Mucosa of rectum (tissue), 2 donors: Measurements from ENCODE around the gene LIMS1.

Experiments
- H3K27ac ChIP-seq, 2 donors: one replicate each; pipeline ENCODE4 v1.7.0; 2013; ENCODE audit warnings: inconsistent platforms in 2 of 2, low read depth in 2 of 2, low read length in 2 of 2
- H3K27me3 ChIP-seq, 2 donors: one replicate each; pipeline ENCODE4 v1.7.0; 2013; ENCODE audit warnings: low read length in 2 of 2; ENCODE audit not compliant: control insufficient read depth in 2 of 2, insufficient read depth in 2 of 2
- H3K36me3 ChIP-seq, 2 donors: one replicate each; pipeline ENCODE4 v1.7.0; 2013; ENCODE audit warnings: low read length in 2 of 2; ENCODE audit not compliant: control insufficient read depth in 2 of 2, insufficient read depth in 2 of 2
- H3K4me1 ChIP-seq, 2 donors: one replicate each; pipeline ENCODE4 v1.7.0; 2013; ENCODE audit warnings: low read length in 2 of 2, mild to moderate bottlenecking in 1 of 2; ENCODE audit not compliant: control insufficient read depth in 2 of 2, insufficient read depth in 2 of 2
- H3K4me3 ChIP-seq, 2 donors: one replicate each; pipeline ENCODE4 v1.7.0; 2013; ENCODE audit warnings: low read length in 2 of 2
- H3K9ac ChIP-seq, 2 donors: one replicate each; pipeline ENCODE4 v1.7.0; 2013; ENCODE audit warnings: low read length in 2 of 2, low read depth in 1 of 2, mild to moderate bottlenecking in 1 of 2
- H3K9me3 ChIP-seq, 2 donors: one replicate each; pipeline ENCODE4 v1.7.0; 2013; ENCODE audit warnings: low read length in 2 of 2; ENCODE audit not compliant: control insufficient read depth in 2 of 2
- donor health status: healthy.
- donor health status: Normal muscosa, but diverticular disease.

Gene LIMS1

GRCh38 chr2:108565778-108566375 is 31.6 kb downstream of the LIMS1 start:
- Histone ChIP-seq H3K9me3 (no peaks in the 10 kb centered on the region), H3K9ac (no peak overlapping the region), H3K4me1 (no peaks in the 10 kb centered on the region), H3K27me3 (no peaks in the 10 kb centered on the region), H3K36me3 (no peaks in the 10 kb centered on the region), H3K4me3 (no peak overlapping the region), H3K27ac (no peak overlapping the region)

GRCh38 chr2:108570416-108570815 is 36.1 kb downstream of the LIMS1 start:
- Histone ChIP-seq H3K27me3 (no peaks in the 10 kb centered on the region), H3K36me3 (no peaks in the 10 kb centered on the region), H3K9ac (no peak overlapping the region), H3K27ac (peak overlapping the region in 1 of 2 donors; percentile 11), H3K4me1 (no peaks in the 10 kb centered on the region), H3K9me3 (no peaks in the 10 kb centered on the region), H3K4me3 (no peak overlapping the region)

GRCh38 chr2:108571286-108571685 is 37.0 kb downstream of the LIMS1 start:
- Histone ChIP-seq H3K4me1 (no peaks in the 10 kb centered on the region), H3K4me3 (no peak overlapping the region), H3K36me3 (no peaks in the 10 kb centered on the region), H3K27ac (no peak overlapping the region), H3K9ac (no peak overlapping the region), H3K9me3 (no peaks in the 10 kb centered on the region), H3K27me3 (no peaks in the 10 kb centered on the region)

GRCh38 chr2:108573061-108573460 is 38.8 kb downstream of the LIMS1 start:
- Histone ChIP-seq H3K27ac (no peak overlapping the region), H3K36me3 (no peaks in the 10 kb centered on the region), H3K9me3 (no peaks in the 10 kb centered on the region), H3K9ac (no peak overlapping the region), H3K4me1 (no peaks in the 10 kb centered on the region), H3K27me3 (no peaks in the 10 kb centered on the region), H3K4me3 (no peak overlapping the region)

GRCh38 chr2:108574332-108574731 is 40.1 kb downstream of the LIMS1 start:
- Histone ChIP-seq H3K36me3 (no peaks in the 10 kb centered on the region), H3K4me1 (no peaks in the 10 kb centered on the region), H3K27me3 (no peaks in the 10 kb centered on the region), H3K9me3 (no peaks in the 10 kb centered on the region), H3K27ac (no peak overlapping the region), H3K9ac (no peak overlapping the region), H3K4me3 (no peak overlapping the region)

GRCh38 chr2:108575132-108575966 is 41.1 kb downstream of the LIMS1 start:
- Histone ChIP-seq H3K27ac (no peak overlapping the region), H3K4me1 (peaks cover 0 to 8% of the 10 kb centered on the region in 2 donors), H3K9me3 (no peaks in the 10 kb centered on the region), H3K4me3 (no peak overlapping the region), H3K36me3 (no peaks in the 10 kb centered on the region), H3K9ac (no peak overlapping the region), H3K27me3 (no peaks in the 10 kb centered on the region)

GRCh38 chr2:108577099-108577498 is 42.8 kb downstream of the LIMS1 start:
- H3K9ac ChIP-seq = no peak overlapping the region
- H3K36me3 ChIP-seq = no peaks in the 10 kb centered on the region
- H3K27me3 ChIP-seq = no peaks in the 10 kb centered on the region
- no peak overlapping the region for H3K27ac ChIP-seq
- H3K9me3 ChIP-seq = no peaks in the 10 kb centered on the region
- no peak overlapping the region for H3K4me3 ChIP-seq
- H3K4me1 ChIP-seq = peaks cover 0 to 8% of the 10 kb centered on the region in 2 donors

- Histone ChIP-seq H3K9ac (no peak overlapping the region), H3K27ac (peak overlapping the region in 1 of 2 donors; percentile 11), H3K4me1 (peaks cover 4 to 8% of the 10 kb centered on the region in 2 donors), H3K4me3 (no peak overlapping the region), H3K9me3 (no peaks in the 10 kb centered on the region), H3K27me3 (no peaks in the 10 kb centered on the region), H3K36me3 (no peaks in the 10 kb centered on the region)
Measured at GRCh38 chr2:108579623-108580022, 45.4 kb downstream of the LIMS1 start.

GRCh38 chr2:108580050-108580449 is 45.8 kb downstream of the LIMS1 start:
- no peaks in the 10 kb centered on the region for H3K9me3 ChIP-seq
- no peak overlapping the region for H3K4me3 ChIP-seq
- H3K9ac ChIP-seq = no peak overlapping the region
- no peaks in the 10 kb centered on the region for H3K36me3 ChIP-seq
- peak overlapping the region in 1 of 2 donors; percentile 11 for H3K27ac ChIP-seq
- H3K4me1 ChIP-seq = peaks cover 4 to 8% of the 10 kb centered on the region in 2 donors
- no peaks in the 10 kb centered on the region for H3K27me3 ChIP-seq

- Histone ChIP-seq H3K27me3 (no peaks in the 10 kb centered on the region), H3K4me1 (peaks cover 7 to 12% of the 10 kb centered on the region in 2 donors), H3K9ac (peak overlapping the region; percentile 14 to 34)
Measured at GRCh38 chr2:108583903-108584520, 49.7 kb downstream of the LIMS1 start.

More at GRCh38 chr2:108583903-108584520, 49.7 kb downstream of the LIMS1 start:
- no peaks in the 10 kb centered on the region for H3K9me3 ChIP-seq
- peak overlapping the region in 1 of 2 donors; percentile 51 for H3K4me3 ChIP-seq
- H3K27ac ChIP-seq = no peak overlapping the region
- H3K36me3 ChIP-seq = no peaks in the 10 kb centered on the region
